Measurements from ENCODE around the gene LTF. TPM values are rescaled to one million over a fixed set of nuclear protein-coding genes. Genes with fewer than 3 reads are reported as not detected.
A peak's percentile ranks its signal among the peaks of the same experiment; 100 is the strongest.

LTF gene
- total RNA-seq, 3 donors from 2014 or later: 1.2 to 1.4 (median 1.2) TPM

DNA sequence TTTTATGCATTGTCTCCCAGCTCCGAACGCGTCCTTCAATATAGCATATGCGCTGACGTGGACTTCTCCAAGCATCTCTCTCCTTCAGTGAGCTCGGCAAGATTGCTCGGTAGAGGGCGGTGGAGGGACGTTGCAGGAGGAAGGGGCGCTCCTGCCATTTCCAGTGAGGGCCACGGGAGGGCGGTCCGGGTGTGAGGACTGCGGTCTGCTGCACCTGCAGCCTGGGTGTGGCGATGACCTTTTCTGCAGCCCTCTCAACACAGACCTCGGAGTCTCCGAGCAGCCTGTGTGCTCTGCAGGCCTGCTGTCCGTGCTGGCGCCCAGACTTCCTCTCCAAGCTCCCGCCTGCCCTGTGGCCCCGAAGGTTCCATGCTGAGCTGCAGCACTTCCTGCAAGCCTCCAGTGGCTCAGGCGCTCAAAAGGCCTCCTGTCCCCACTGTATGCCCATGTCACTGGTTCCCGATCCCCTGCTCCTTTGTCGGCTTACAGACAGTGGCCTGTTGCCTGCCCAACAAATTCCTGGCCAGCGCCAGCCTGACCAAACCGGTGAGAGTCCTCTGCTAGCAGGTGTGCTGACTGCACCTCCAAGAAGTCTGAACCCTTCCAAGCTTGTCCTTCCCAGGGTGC, 24.1 kb upstream of the LTF start:
- intact Hi-C loops (cut with DNase I, micrococcal nuclease): loop anchor here (5.0 to 10.0 kb wide), 3 partner anchors 66 to 143 kb away; no protein-coding TSS in a partner anchor
- Histone ChIP-seq H3K4me1 (ENCODE audit: low read depth) (peaks cover 17% of the 10 kb centered on the region), H3K9me3 (no peaks in the 10 kb centered on the region), H3K4me3 (no peak overlapping the region), H3K36me3 (ENCODE audit: low read depth) (no peaks in the 10 kb centered on the region)
- TF ChIP-seq, protein P1, sequence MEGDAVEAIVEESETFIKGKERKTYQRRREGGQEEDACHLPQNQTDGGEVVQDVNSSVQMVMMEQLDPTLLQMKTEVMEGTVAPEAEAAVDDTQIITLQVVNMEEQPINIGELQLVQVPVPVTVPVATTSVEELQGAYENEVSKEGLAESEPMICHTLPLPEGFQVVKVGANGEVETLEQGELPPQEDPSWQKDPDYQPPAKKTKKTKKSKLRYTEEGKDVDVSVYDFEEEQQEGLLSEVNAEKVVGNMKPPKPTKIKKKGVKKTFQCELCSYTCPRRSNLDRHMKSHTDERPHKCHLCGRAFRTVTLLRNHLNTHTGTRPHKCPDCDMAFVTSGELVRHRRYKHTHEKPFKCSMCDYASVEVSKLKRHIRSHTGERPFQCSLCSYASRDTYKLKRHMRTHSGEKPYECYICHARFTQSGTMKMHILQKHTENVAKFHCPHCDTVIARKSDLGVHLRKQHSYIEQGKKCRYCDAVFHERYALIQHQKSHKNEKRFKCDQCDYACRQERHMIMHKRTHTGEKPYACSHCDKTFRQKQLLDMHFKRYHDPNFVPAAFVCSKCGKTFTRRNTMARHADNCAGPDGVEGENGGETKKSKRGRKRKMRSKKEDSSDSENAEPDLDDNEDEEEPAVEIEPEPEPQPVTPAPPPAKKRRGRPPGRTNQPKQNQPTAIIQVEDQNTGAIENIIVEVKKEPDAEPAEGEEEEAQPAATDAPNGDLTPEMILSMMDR (IDR thresholded peaks at IDR 0.05): peak; percentile 96
- DNase-seq (peak; percentile 94 to 99 (median 97)), ATAC-seq (peak; percentile 97)

DNA sequence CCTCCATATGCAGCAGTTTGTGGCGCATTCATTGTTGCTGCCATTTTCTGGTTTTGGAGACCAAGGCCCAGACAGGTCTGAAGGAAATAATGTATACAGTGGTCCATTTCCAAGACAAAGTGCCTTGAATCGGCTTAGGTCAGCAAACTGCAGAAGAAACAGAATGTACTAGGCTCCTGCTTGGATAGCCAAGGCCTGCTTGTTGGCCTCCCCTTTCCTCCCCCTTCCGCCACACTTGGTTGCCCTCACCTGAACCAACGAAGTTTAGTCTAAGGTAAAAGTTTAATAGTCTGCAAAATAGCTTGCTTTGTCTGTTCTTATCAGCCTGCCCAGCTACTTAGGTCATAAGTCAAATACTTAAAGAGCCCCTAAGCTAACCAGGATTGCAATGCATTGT, 21.1 kb upstream of the LTF start:
- H3K9me3 ChIP-seq: no peaks in the 10 kb centered on the region
- ATAC-seq: no peak

DNA sequence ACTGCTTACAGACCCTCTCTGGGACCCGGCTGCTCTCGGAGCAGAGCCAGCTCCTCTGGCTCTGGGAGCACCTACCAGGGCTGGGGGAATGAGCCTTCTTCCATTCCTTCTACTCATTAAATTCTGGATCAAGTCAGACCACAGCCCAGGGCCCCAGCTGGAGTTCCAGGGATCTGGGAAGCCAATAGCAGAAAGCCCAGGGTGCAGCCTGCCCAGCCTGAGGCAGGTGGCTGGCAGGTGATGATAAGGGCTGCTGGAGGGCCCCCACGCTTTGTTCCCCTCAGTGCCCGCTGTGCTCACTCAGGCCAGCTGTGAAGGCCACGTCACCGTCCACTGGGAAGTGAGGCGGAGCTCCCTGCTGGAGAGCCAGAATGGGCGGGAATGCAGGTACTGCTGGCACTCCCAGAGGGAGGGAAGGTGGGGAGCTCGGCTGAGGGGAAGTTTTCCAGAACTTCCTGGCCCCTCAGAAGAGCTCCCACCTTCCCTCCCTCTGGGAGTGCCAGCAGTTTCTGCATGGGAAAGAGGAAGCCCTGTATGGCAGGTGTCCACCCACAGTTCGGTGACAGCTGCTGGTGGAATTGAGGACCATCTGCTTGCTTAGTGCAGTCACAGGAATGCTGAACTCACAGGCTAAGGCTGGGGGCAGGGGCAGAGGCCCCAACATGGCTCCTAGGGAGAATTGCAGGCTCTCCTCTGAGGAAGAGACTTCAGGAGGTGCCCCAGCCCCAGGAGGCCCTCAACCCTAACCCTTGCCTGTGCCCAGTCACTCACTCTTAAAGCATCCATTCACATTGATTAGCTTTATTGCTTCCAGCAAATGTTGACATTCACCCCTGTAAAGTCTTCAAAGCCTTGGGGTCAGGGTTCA, 20.4 kb upstream of the LTF start:
- intact Hi-C loops (cut with DNase I, micrococcal nuclease): loop anchor here (5.0 to 10.0 kb wide), 3 partner anchors 70 to 147 kb away; no protein-coding TSS in a partner anchor
- H3K36me3 ChIP-seq (ENCODE audit: low read depth): no peaks in the 10 kb centered on the region
- no peaks in the 10 kb centered on the region for H3K9me3 ChIP-seq
- H3K4me3 ChIP-seq: no peak overlapping the region
- peak; percentile 76 for ATAC-seq
- TF ChIP-seq, protein P1 (IDR thresholded peaks at IDR 0.05): no peak
- peak; percentile 59 to 80 (median 70) for DNase-seq
- peaks cover 17% of the 10 kb centered on the region for H3K4me1 ChIP-seq (ENCODE audit: low read depth)

More for the DNA sequence above, 21.1 kb upstream of the LTF start:
- intact Hi-C loops (cut with DNase I, micrococcal nuclease): loop anchor here (5.0 to 10.0 kb wide), 3 partner anchors 69 to 147 kb away; no protein-coding TSS in a partner anchor
- Histone ChIP-seq H3K4me1 (ENCODE audit: low read depth) (peaks cover 17% of the 10 kb centered on the region), H3K4me3 (no peak overlapping the region), H3K36me3 (ENCODE audit: low read depth) (no peaks in the 10 kb centered on the region)
- TF ChIP-seq, protein P1 (IDR thresholded peaks at IDR 0.05): no peak
- no peak for DNase-seq

DNA sequence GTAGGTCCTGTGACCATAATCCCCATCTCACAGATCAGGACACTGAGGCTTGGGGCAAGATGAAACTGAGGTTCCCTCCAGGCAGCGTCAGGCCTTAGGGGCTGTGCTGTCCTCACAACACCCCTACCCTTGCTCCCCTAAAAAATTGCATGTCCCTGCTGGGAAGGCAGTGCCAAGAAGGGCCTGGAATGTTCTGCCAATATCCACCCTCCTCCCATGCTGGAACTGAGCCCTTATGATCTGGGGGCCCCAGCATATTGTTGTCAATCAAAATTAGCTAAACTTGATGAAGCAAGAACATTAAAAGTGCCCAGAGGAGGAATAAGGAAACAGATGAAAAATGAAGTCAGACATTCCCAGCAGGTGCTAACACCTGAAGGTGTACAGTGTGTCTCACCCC, 19.7 kb upstream of the LTF start:
- peaks cover 17% of the 10 kb centered on the region for H3K4me1 ChIP-seq (ENCODE audit: low read depth)
- ATAC-seq: no peak
- DNase-seq: no peak
- intact Hi-C loops (cut with DNase I, micrococcal nuclease): loop anchor here in 1 of 2 donors (10.0 kb wide), 1 partner anchor 70 kb away; no protein-coding TSS in a partner anchor
- H3K9me3 ChIP-seq: no peaks in the 10 kb centered on the region
- TF ChIP-seq, protein P1 (IDR thresholded peaks at IDR 0.05): no peak
- H3K36me3 ChIP-seq (ENCODE audit: low read depth): no peaks in the 10 kb centered on the region
- no peak overlapping the region for H3K4me3 ChIP-seq

DNA sequence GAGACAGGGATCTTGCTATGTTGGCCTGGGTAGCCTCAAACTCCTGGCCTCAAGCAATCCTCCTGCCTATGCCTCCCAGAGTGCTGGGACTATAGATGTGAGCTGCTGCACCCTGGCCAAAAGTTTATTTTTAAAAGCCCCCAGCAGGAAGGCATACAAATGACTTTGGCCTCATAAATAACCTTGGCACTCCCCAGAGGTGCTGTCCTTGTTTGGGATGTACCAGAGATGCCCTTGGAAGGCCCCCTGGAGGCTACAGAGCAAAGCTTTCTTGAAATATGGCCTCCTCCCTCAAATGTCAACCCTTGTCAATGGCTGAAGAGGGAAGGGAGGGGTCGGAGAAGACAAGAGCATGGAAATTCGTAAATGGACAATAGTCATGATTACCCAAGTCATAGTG, 19.1 kb upstream of the LTF start:
- DNase-seq: no peak
- Histone ChIP-seq H3K36me3 (ENCODE audit: low read depth) (no peaks in the 10 kb centered on the region), H3K9me3 (no peaks in the 10 kb centered on the region), H3K4me3 (no peak overlapping the region), H3K4me1 (ENCODE audit: low read depth) (peaks cover 12% of the 10 kb centered on the region)
- no peak for ATAC-seq
- intact Hi-C loops (cut with DNase I, micrococcal nuclease): loop anchor here in 1 of 2 donors (10.0 kb wide), 1 partner anchor 71 kb away; no protein-coding TSS in a partner anchor
- TF ChIP-seq, protein P1 (IDR thresholded peaks at IDR 0.05): no peak

Measured in mucosa of descending colon (tissue), 3 donors.